Measurements from ENCODE around the gene CLDN18. TPM values are rescaled to one million over a fixed set of nuclear protein-coding genes. Genes with fewer than 3 reads are reported as not detected.

The CLDN18 gene
- total RNA-seq, 1 donor from 2014 or later = not detected

GRCh38 chr3:138060792-138061191 is 50.8 kb downstream of the CLDN18 start:
- Mint-ChIP-seq H3K27me3 (no peaks in the 10 kb centered on the region), H3K4me3 (no peak overlapping the region), H3K36me3 (ENCODE audit: low read depth) (no peaks in the 10 kb centered on the region), H3K9me3 (no peaks in the 10 kb centered on the region), H3K4me1 (peaks cover 5% of the 10 kb centered on the region), H3K27ac (no peak overlapping the region)
- ATAC-seq (ENCODE audit: low read depth) (no peak), DNase-seq (no peak)
- intact Hi-C loops (cut with micrococcal nuclease) = no loop called here
- no peak for TF ChIP-seq CTCF (IDR thresholded peaks at IDR 0.05)
- ChIA-PET POLR2A (no interaction called here), CTCF (interaction anchor here (0.6 kb wide), 1 partner anchor 95 kb away, joined by 3 read pairs; no protein-coding TSS in a partner anchor)

- intact Hi-C loops (cut with micrococcal nuclease) = no loop called here
- ChIA-PET CTCF (interaction anchor here (1.0 kb wide), 1 partner anchor 11 kb away, joined by 3 read pairs; no protein-coding TSS in a partner anchor), POLR2A (no interaction called here)
- ATAC-seq (ENCODE audit: low read depth) (no peak), DNase-seq (no peak)
- H3K4me3 Mint-ChIP-seq = no peak overlapping the region
- no peaks in the 10 kb centered on the region for H3K27me3 Mint-ChIP-seq
- TF ChIP-seq CTCF (IDR thresholded peaks at IDR 0.05) = no peak
- no peaks in the 10 kb centered on the region for H3K36me3 Mint-ChIP-seq (ENCODE audit: low read depth)
- H3K4me1 Mint-ChIP-seq = peaks cover 5% of the 10 kb centered on the region
- no peaks in the 10 kb centered on the region for H3K9me3 Mint-ChIP-seq
- no peak overlapping the region for H3K27ac Mint-ChIP-seq
Observed at GRCh38 chr3:138062037-138062436, 52.1 kb downstream of the CLDN18 start.

GRCh38 chr3:138062626-138063025 is 52.7 kb downstream of the CLDN18 start:
- ChIA-PET POLR2A (no interaction called here), CTCF (interaction anchor here (1.3 kb wide), 1 partner anchor 11 kb away, joined by 3 read pairs; no protein-coding TSS in a partner anchor)
- Mint-ChIP-seq H3K27me3 (peaks cover 3% of the 10 kb centered on the region), H3K4me1 (peaks cover 5% of the 10 kb centered on the region), H3K9me3 (no peaks in the 10 kb centered on the region), H3K36me3 (ENCODE audit: low read depth) (no peaks in the 10 kb centered on the region), H3K4me3 (no peak overlapping the region), H3K27ac (no peak overlapping the region)
- intact Hi-C loops (cut with micrococcal nuclease) = no loop called here
- no peak for ATAC-seq (ENCODE audit: low read depth)
- no peak for TF ChIP-seq CTCF (IDR thresholded peaks at IDR 0.05)
- DNase-seq = no peak

- H3K4me1 Mint-ChIP-seq = peaks cover 5% of the 10 kb centered on the region
- DNase-seq = no peak
- intact Hi-C loops (cut with micrococcal nuclease) = no loop called here
- H3K27ac Mint-ChIP-seq = no peak overlapping the region
- CTCF ChIA-PET = interaction anchor here (1.3 kb wide), 1 partner anchor 11 kb away, joined by 3 read pairs; no protein-coding TSS in a partner anchor
- TF ChIP-seq CTCF (IDR thresholded peaks at IDR 0.05) = no peak
- H3K36me3 Mint-ChIP-seq (ENCODE audit: low read depth) = no peaks in the 10 kb centered on the region
- peaks cover 3% of the 10 kb centered on the region for H3K27me3 Mint-ChIP-seq
- H3K9me3 Mint-ChIP-seq = no peaks in the 10 kb centered on the region
- H3K4me3 Mint-ChIP-seq = no peak overlapping the region
- ATAC-seq (ENCODE audit: low read depth) = no peak
- POLR2A ChIA-PET = no interaction called here
Observed at GRCh38 chr3:138063416-138063815, 53.5 kb downstream of the CLDN18 start.

GRCh38 chr3:138065949-138066348 is 56.0 kb downstream of the CLDN18 start:
- Mint-ChIP-seq H3K36me3 (ENCODE audit: low read depth) (no peaks in the 10 kb centered on the region), H3K4me3 (no peak overlapping the region), H3K27ac (no peak overlapping the region), H3K9me3 (no peaks in the 10 kb centered on the region), H3K4me1 (peaks cover under 1% of the 10 kb centered on the region), H3K27me3 (peaks cover 15% of the 10 kb centered on the region)
- ChIA-PET POLR2A (no interaction called here), CTCF (interaction anchor here (1.7 to 3.2 kb wide), 2 partner anchors 10 to 53 kb away, joined by 4 to 12 read pairs; no protein-coding TSS in a partner anchor)
- ATAC-seq (ENCODE audit: low read depth) (no peak), DNase-seq (no peak)
- intact Hi-C loops (cut with micrococcal nuclease) = no loop called here
- TF ChIP-seq CTCF (IDR thresholded peaks at IDR 0.05) = no peak
